Stimulated activated effector memory CD8-positive, alpha-beta T cell treated with anti-CD3 and anti-CD28 coated beads, Interleukin-12 subunit alpha, Interleukin-12 subunit beta, amount 100 ng/mL, for 72 hours (primary cell): ENCODE measurements around the gene SEMA3C.

ENCODE experiments used
- ATAC-seq: fragments of 150-1000 bp; cut with Tn5 transposase; 2 replicates; pipeline ENCODE4 v1.10.0; 2021
- DNase-seq, 2 donors: peaks; one replicate each; pipeline ENCODE4 v3.0.0; 2021 to 2022; ENCODE audit warnings: low spot score in 2 of 2
- H3K27ac Mint-ChIP-seq: one replicate; pipeline ENCODE4 v1.8.0; 2022; ENCODE audit warnings: mild to moderate bottlenecking, mixed read lengths
- H3K36me3 Mint-ChIP-seq: one replicate; pipeline ENCODE4 v1.8.0; 2022; ENCODE audit warnings: mild to moderate bottlenecking, mixed read lengths
- H3K4me1 Mint-ChIP-seq: one replicate; pipeline ENCODE4 v1.8.0; 2022; ENCODE audit warnings: mixed read lengths
- H3K4me3 Mint-ChIP-seq: one replicate; pipeline ENCODE4 v1.8.0; 2022; ENCODE audit warnings: mild to moderate bottlenecking, mixed read lengths
- H3K9me3 Mint-ChIP-seq: one replicate; pipeline ENCODE4 v1.8.0; 2022; ENCODE audit warnings: mixed read lengths

Gene SEMA3C

GRCh38 chr7:80856769-80857168 is 62.1 kb downstream of the SEMA3C start:
- Mint-ChIP-seq H3K27ac (no peak overlapping the region), H3K36me3 (no peaks in the 10 kb centered on the region), H3K4me3 (no peak overlapping the region), H3K9me3 (peaks cover 11% of the 10 kb centered on the region), H3K4me1 (no peaks in the 10 kb centered on the region)
- DNase-seq, result no peak
- no peak for ATAC-seq

- Mint-ChIP-seq H3K4me3 (no peak overlapping the region), H3K4me1 (no peaks in the 10 kb centered on the region), H3K9me3 (peaks cover 16% of the 10 kb centered on the region), H3K27ac (no peak overlapping the region), H3K36me3 (no peaks in the 10 kb centered on the region)
- ATAC-seq (no peak), DNase-seq (no peak)
Measured at GRCh38 chr7:80851896-80852476, 66.9 kb downstream of the SEMA3C start.

GRCh38 chr7:80848841-80849240 is 70.0 kb downstream of the SEMA3C start:
- Mint-ChIP-seq H3K9me3 (peaks cover 23% of the 10 kb centered on the region), H3K4me3 (no peak overlapping the region), H3K36me3 (no peaks in the 10 kb centered on the region), H3K4me1 (no peaks in the 10 kb centered on the region), H3K27ac (no peak overlapping the region)
- DNase-seq (no peak), ATAC-seq (no peak)

GRCh38 chr7:80847895-80848294 is 71.0 kb downstream of the SEMA3C start:
- Mint-ChIP-seq H3K4me3 (no peak overlapping the region), H3K27ac (no peak overlapping the region), H3K4me1 (no peaks in the 10 kb centered on the region), H3K9me3 (peaks cover 21% of the 10 kb centered on the region), H3K36me3 (no peaks in the 10 kb centered on the region)
- DNase-seq (no peak), ATAC-seq (no peak)

GRCh38 chr7:80847027-80847426 is 71.8 kb downstream of the SEMA3C start:
- H3K36me3 Mint-ChIP-seq, result no peaks in the 10 kb centered on the region
- DNase-seq, result no peak
- H3K27ac Mint-ChIP-seq, result no peak overlapping the region
- ATAC-seq, result no peak
- no peak overlapping the region for H3K4me3 Mint-ChIP-seq
- no peaks in the 10 kb centered on the region for H3K4me1 Mint-ChIP-seq
- peaks cover 21% of the 10 kb centered on the region for H3K9me3 Mint-ChIP-seq

- H3K36me3 Mint-ChIP-seq, result no peaks in the 10 kb centered on the region
- ATAC-seq (no peak), DNase-seq (no peak)
- no peak overlapping the region for H3K27ac Mint-ChIP-seq
- H3K9me3 Mint-ChIP-seq, result peaks cover 20% of the 10 kb centered on the region
- H3K4me3 Mint-ChIP-seq, result no peak overlapping the region
- H3K4me1 Mint-ChIP-seq, result no peaks in the 10 kb centered on the region
Measured at GRCh38 chr7:80844916-80845315, 73.9 kb downstream of the SEMA3C start.

- Mint-ChIP-seq H3K36me3 (no peaks in the 10 kb centered on the region), H3K4me3 (no peak overlapping the region), H3K9me3 (peaks cover 22% of the 10 kb centered on the region), H3K4me1 (no peaks in the 10 kb centered on the region), H3K27ac (no peak overlapping the region)
- no peak for DNase-seq
- ATAC-seq, result no peak
Measured at GRCh38 chr7:80843018-80843677, 75.7 kb downstream of the SEMA3C start.

- DNase-seq, result no peak
Measured at GRCh38 chr7:80842022-80842790, 76.6 kb downstream of the SEMA3C start.

GRCh38 chr7:80841423-80841955 is 77.4 kb downstream of the SEMA3C start:
- no peak for ATAC-seq
- H3K9me3 Mint-ChIP-seq, result peaks cover 19% of the 10 kb centered on the region
- no peaks in the 10 kb centered on the region for H3K36me3 Mint-ChIP-seq
- H3K4me1 Mint-ChIP-seq, result no peaks in the 10 kb centered on the region
- H3K27ac Mint-ChIP-seq, result no peak overlapping the region
- no peak overlapping the region for H3K4me3 Mint-ChIP-seq
- DNase-seq, result no peak

More at GRCh38 chr7:80842022-80842790, 76.6 kb downstream of the SEMA3C start:
- ATAC-seq, result no peak
- Mint-ChIP-seq H3K9me3 (peaks cover 24% of the 10 kb centered on the region), H3K4me3 (no peak overlapping the region), H3K27ac (no peak overlapping the region), H3K4me1 (no peaks in the 10 kb centered on the region), H3K36me3 (no peaks in the 10 kb centered on the region)

GRCh38 chr7:80840681-80841080 is 78.2 kb downstream of the SEMA3C start:
- ATAC-seq, result no peak
- H3K4me1 Mint-ChIP-seq, result no peaks in the 10 kb centered on the region
- no peak for DNase-seq
- H3K9me3 Mint-ChIP-seq, result peaks cover 18% of the 10 kb centered on the region
- H3K36me3 Mint-ChIP-seq, result no peaks in the 10 kb centered on the region
- no peak overlapping the region for H3K4me3 Mint-ChIP-seq
- H3K27ac Mint-ChIP-seq, result no peak overlapping the region

- H3K4me3 Mint-ChIP-seq, result no peak overlapping the region
- DNase-seq (no peak), ATAC-seq (no peak)
- no peak overlapping the region for H3K27ac Mint-ChIP-seq
- H3K9me3 Mint-ChIP-seq, result peaks cover 14% of the 10 kb centered on the region
- H3K36me3 Mint-ChIP-seq, result no peaks in the 10 kb centered on the region
- H3K4me1 Mint-ChIP-seq, result no peaks in the 10 kb centered on the region
Measured at GRCh38 chr7:80839855-80840254, 79.0 kb downstream of the SEMA3C start.

- no peak for DNase-seq
- Mint-ChIP-seq H3K4me3 (no peak overlapping the region), H3K27ac (no peak overlapping the region), H3K4me1 (no peaks in the 10 kb centered on the region), H3K9me3 (peaks cover 13% of the 10 kb centered on the region), H3K36me3 (no peaks in the 10 kb centered on the region)
- ATAC-seq, result no peak
Measured at GRCh38 chr7:80838643-80839042, 80.2 kb downstream of the SEMA3C start.

GRCh38 chr7:80837345-80837744 is 81.5 kb downstream of the SEMA3C start:
- no peak overlapping the region for H3K27ac Mint-ChIP-seq
- DNase-seq (no peak), ATAC-seq (no peak)
- peaks cover 13% of the 10 kb centered on the region for H3K9me3 Mint-ChIP-seq
- no peaks in the 10 kb centered on the region for H3K4me1 Mint-ChIP-seq
- no peak overlapping the region for H3K4me3 Mint-ChIP-seq
- no peaks in the 10 kb centered on the region for H3K36me3 Mint-ChIP-seq

GRCh38 chr7:80835251-80835650 is 83.6 kb downstream of the SEMA3C start:
- DNase-seq (no peak), ATAC-seq (no peak)
- H3K36me3 Mint-ChIP-seq, result no peaks in the 10 kb centered on the region
- peaks cover 16% of the 10 kb centered on the region for H3K9me3 Mint-ChIP-seq
- H3K27ac Mint-ChIP-seq, result no peak overlapping the region
- H3K4me3 Mint-ChIP-seq, result no peak overlapping the region
- H3K4me1 Mint-ChIP-seq, result no peaks in the 10 kb centered on the region

- Mint-ChIP-seq H3K36me3 (no peaks in the 10 kb centered on the region), H3K9me3 (peaks cover 9% of the 10 kb centered on the region), H3K4me3 (no peak overlapping the region), H3K27ac (no peak overlapping the region), H3K4me1 (no peaks in the 10 kb centered on the region)
- DNase-seq, result no peak
- no peak for ATAC-seq
Measured at GRCh38 chr7:80833289-80834268, 85.3 kb downstream of the SEMA3C start.
